HG02678 (cell line): Measurements from ENCODE around the gene P3R3URF.

Experiments
- ATAC-seq: cut with Tn5 transposase; IDR thresholded peaks from one replicate; pipeline ENCODE4 v1.9.1; 2021; ENCODE audit warnings: mild to moderate bottlenecking, moderate library complexity; ENCODE audit not compliant: unreplicated experiment

The P3R3URF gene

GRCh38 chr1:46174448-46175231 lies 1.6 kb downstream of the P3R3URF start, which contains the start of gene TSPAN1:
Gene TSPAN1 (plus strand): TSS chr1:46175087. CDS start chr1:46181108, 6,021 bp downstream.
- ATAC-seq = no peak

- ATAC-seq = no peak
These were observed 2.9 kb downstream of the P3R3URF start for GRCh38 chr1:46173361-46173856.

GRCh38 chr1:46172321-46172720 lies 4.0 kb downstream of the P3R3URF start:
- no peak for ATAC-seq

GRCh38 chr1:46171871-46172270 lies 4.4 kb downstream of the P3R3URF start:
- ATAC-seq = no peak

GRCh38 chr1:46171351-46171750 lies 4.9 kb downstream of the P3R3URF start:
- no peak for ATAC-seq

GRCh38 chr1:46169811-46170454 lies 6.4 kb downstream of the P3R3URF start:
- ATAC-seq = no peak

- no peak for ATAC-seq
These were observed 7.8 kb downstream of the P3R3URF start for GRCh38 chr1:46168477-46168876.

- no peak for ATAC-seq
These were observed 9.5 kb downstream of the P3R3URF start for GRCh38 chr1:46166521-46167462.

GRCh38 chr1:46160212-46160611 lies 16.1 kb downstream of the P3R3URF start:
- ATAC-seq = no peak

- peak; percentile 42 for ATAC-seq
These were observed 16.8 kb downstream of the P3R3URF start for GRCh38 chr1:46159516-46159915.

- ATAC-seq = peak; percentile 87
These were observed 17.7 kb downstream of the P3R3URF start for GRCh38 chr1:46158312-46159281.

- no peak for ATAC-seq
These were observed 18.4 kb downstream of the P3R3URF start for GRCh38 chr1:46157916-46158311.

- ATAC-seq = no peak
These were observed 22.6 kb downstream of the P3R3URF start for GRCh38 chr1:46153732-46154131.

GRCh38 chr1:46153228-46153627 lies 23.1 kb downstream of the P3R3URF start:
- no peak for ATAC-seq

GRCh38 chr1:46152016-46152415 lies 24.3 kb downstream of the P3R3URF start:
- peak; percentile 57 for ATAC-seq

GRCh38 chr1:46150085-46150484 lies 26.2 kb downstream of the P3R3URF start:
- ATAC-seq = no peak

GRCh38 chr1:46148318-46148717 lies 28.0 kb downstream of the P3R3URF start:
- ATAC-seq = no peak

GRCh38 chr1:46137916-46138315 lies 38.4 kb downstream of the P3R3URF start:
- ATAC-seq = no peak

GRCh38 chr1:46136711-46137110 lies 39.6 kb downstream of the P3R3URF start:
- no peak for ATAC-seq
